GM21723 (cell line): Measurements from ENCODE around the gene APCDD1.

Experiments
- ATAC-seq: cut with Tn5 transposase; IDR thresholded peaks from one replicate; pipeline ENCODE4 v1.9.1; 2021; ENCODE audit warnings: mild to moderate bottlenecking, moderate library complexity; ENCODE audit not compliant: unreplicated experiment

The APCDD1 gene

DNA sequence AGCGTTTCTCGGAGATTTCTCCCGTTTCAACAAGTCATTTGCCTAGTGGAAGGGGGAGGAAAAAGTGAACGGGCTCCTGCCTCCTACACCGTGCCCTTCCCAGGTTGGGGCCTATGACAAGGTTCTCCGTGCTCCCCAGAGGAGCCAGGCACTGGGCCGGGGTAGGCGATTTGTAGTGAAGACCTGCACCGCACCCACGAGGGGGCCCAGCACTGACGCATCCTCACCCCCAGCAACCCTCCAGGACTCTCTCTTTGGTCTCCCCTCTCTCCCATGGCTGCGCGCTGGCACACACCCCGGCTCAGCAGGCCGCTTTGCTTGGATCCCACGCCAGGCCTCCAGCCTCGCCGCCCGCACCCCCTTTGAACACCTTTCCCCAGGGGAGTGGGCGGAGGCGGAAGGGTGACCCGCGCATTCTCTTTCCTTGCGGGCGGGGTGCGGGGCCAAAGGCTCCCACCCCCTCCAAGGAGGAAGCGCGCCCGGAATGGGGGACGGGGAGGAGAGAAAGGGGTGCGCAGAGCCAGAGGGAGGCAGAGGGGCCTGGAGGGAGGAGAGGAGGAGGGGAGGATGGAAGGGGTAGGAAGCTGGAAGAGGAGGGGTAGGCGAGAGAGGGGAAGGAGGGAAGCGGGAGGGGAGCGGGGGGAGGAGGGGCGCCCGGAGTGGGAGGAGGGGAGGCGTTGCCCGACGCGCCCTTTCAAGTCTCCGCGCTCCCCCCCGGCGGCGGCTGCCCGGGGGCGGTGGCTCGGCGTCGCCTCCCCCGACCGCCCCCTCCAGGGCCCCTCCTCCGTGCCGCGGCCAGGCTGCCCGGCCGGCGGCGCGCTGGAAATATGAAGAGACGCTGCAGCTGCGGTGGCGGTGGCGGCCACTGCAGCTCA is at the start of gene APCDD1:
Gene APCDD1 (plus strand): TSS at position 830 of the 875 bp plus-strand sequence. CDS start 347 bp downstream, outside the sequence.
- ATAC-seq, result no peak

DNA sequence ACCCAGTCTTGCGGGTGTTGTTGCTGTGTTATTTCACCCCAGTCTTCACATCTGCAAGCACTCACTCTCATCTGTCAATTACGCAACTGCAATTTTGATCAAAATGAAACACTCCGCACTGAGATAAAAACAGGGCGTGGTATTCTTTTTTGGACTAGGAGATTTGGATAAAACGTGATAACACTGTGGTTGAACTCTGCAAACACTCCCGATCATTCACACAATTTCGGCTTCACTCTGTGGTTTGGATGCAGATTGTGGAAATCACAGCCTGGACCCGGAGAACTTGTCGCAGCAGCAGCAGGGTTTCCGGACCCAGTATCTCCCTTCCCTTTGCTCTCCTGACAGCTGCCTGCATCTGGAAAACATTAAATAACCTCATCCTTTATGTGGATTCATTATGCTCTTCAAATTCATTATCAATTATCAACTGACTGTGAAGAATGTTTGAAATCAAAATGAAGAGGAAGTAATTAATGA is 49.4 kb upstream of the APCDD1 start:
- no peak for ATAC-seq

DNA sequence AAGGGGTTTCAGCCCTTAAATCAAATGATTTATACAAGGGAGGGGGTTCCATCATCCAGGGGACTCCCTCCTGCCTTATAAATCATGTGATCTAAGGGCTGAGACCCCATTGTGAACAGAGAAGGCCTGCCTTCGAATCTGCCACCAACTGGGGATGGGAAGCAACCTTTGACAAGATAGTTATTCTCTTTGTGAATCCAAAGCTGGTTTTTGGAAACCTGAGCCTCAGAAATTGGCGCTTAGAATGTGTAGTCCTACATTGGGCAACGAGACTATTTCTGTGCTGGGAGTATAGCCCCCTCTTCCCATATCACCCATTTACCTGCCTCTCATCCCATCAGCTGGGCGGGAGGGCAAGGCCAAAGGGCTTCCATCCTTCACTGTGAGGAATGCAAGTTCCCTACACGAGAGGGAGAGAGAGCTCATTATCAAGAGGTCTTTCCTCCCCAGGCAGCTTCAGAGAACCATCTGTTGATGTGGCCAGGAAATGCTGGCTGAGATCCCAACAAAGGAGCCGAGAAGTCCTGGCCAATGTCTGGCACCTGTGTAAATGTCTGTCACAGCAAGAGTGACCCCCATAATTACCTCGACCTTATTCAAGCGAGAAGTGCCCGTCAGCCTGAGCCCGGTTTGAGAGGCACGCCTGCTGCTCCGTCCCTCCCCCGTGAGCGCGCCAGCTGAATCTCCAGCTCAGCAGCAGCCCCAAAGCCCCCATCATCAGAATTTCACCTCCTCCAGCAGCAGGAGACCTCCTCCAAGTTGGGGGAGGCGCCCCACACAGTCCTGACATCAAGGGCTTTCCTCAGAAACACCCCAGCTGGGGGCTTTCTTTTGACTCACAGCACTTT is 48.4 kb upstream of the APCDD1 start:
- ATAC-seq, result no peak

DNA sequence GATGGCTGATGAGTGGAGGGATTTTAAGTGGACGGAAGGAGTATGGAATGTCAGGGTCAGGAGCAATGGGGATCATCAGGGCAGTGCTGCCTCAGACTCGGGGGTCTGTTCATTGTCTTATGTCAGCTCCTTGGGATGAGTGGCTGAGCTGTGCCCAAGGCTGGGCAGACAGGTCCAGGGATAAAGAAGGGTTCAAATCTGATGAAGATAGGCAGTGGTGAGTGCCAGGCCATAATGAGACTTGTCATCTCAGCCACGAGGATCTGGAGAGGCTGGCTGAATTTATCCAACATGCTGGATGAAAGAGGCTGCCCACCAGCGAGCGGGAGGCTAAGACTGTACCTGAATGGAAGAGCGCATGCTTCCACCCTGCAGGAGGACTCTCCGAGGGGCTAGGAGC is 46.3 kb upstream of the APCDD1 start:
- no peak for ATAC-seq

DNA sequence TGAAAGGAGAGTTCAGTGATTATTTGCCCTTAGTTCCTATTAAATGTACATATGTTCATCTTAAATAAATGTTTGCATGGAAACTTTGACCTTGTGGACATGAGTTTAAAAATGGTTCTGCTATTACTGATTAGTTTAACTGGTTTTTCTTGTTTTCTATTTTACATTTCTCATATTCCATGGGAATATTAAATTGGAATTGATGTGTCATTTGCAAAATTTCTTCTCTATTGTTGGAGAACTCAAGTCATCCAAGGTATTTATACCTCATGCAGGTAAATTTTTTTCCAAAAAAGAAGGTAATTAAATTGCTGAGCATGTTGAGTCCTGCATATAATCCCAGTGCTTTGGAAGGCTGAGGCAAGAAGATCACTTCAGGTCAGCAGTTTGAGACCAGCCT is 45.4 kb upstream of the APCDD1 start:
- ATAC-seq, result no peak

DNA sequence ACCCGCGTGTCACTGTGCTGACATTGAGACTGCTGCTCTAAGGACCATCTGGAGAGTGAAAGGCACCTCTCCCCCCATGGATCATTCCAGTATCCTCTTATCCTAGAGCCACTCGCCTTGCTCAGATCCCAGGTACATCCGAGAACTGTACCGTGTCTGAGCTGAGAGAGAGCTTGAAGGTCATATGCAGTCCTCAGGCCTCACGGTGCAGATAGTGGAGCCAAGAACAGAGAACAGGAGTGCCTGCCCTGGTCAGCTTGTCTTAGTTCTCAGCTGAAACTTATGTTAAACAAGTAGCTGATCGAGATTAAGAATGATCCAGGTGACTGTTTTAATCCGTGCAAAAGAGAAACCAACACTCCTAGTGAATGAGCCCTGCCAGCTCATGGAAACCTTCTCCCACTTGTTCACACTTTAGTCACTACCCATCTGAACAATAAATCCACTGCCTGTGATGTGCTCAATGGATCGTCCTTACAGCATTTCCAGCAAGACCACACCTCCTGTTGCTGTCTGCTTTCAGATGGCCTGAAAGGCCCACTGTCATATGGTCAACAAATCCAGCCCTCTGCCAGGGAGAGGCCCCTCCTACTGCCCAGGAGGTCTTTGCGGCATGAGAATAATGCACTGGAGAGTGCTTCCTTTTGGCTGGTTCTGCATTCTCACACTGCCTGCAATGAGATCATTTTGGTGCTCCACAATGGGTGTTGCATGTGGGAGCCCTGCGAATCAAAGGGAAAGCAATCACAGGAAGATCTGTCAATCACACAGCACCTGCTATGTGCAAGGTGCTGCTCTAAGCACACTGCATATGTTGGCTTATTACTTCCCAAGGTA is 43.7 kb upstream of the APCDD1 start:
- ATAC-seq, result no peak

DNA sequence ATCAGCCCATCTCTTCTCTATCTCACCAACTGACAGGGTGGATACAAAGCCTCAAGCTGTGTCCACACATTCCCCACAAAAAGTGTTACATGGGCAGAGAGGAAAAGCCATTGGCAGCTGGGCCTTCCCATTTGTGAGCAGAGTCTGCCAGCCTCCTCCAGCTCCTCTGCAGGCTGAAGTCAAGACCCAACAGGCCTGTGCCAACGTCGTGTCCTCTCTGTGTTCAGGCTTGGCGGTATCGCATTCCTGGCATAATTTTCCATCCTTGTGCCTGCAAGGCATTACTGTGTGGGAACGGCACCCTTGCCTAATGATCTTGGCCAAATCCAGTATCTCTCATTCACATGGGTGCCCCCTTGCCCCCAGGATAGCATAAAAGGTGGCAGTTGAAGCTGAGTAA is 41.5 kb upstream of the APCDD1 start:
- ATAC-seq, result no peak

DNA sequence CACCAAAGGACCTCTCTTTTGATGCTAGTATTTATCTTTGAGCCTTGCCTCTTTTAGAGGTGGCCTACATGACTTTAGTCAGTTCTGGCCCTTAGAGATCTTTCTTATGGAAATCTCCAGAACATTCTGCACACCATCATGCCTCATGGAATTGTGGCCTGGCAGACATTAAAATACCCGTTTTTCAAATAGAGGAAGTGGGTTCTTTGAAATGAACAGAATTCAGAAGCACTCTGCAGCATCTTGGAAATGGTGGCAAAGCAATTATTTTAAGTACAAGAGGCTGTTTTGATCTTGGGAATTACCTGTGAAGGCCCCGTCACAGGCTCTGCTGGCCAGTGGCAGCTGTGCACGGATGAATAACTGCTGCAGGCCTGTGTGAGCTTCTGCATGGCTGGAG is 40.7 kb upstream of the APCDD1 start:
- no peak for ATAC-seq

DNA sequence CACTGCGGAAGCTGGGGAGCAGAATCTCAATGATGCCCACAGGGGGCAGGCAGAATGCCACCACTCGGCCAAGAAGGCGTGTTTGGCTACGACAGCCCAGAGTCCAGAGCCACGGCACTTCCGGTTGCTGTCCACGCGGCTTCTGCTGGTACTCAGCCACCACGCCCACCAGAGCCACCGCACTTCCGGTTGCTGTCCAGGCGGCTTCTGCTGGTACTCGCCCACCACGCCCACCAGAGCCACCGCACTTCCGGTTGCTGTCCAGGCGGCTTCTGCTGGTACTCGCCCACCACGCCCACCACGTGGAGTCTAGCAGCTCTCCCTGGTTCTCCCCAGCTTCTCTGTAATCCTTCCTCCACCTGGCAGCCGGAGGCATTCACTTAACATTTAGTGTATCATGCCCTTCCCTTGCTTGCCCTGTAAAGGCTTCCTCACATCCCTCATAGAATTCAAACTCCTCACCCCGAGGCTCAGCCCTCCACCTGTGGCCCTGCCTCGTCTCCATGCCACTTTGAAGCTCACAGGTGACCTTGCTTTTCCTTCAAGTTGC is 40.1 kb upstream of the APCDD1 start:
- no peak for ATAC-seq

DNA sequence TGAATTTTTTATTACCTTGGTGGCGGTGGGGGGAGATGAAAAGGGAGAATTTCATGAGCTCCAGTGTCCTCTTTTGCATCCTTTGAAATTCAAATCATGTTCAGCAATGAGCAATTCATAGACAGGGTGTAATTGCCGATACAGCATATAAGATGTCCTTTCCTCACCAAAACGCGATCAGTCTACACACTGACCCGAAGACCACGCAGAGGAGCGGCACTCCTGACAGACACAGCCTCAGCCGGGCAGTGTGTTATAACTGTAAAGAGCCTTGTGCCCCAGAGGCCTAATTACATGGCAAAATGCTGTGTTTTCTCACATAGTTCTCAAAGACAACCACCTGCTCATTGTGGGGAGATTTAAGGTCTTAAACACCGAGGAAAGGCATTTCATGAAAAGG is 38.4 kb upstream of the APCDD1 start:
- ATAC-seq, result no peak

DNA sequence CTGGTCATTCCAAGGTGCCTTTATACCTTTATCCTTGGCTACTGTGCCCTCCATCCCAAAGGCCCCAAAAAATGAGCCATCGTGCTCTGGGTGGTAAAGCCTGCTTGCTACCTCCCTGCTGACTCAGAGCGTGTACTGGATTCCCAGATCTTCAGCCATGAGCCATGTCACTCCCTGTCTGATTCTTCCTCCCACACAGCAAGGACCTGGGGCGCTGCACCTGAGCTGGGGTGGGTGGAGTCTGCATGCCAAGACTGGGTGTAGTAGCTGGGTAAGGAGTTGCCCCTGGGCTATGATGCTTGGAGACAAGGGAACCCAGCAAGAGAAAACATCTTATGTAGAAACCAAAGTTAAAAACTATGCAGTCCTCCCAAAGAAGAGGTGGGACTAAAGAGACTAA is 37.2 kb upstream of the APCDD1 start:
- ATAC-seq, result no peak

DNA sequence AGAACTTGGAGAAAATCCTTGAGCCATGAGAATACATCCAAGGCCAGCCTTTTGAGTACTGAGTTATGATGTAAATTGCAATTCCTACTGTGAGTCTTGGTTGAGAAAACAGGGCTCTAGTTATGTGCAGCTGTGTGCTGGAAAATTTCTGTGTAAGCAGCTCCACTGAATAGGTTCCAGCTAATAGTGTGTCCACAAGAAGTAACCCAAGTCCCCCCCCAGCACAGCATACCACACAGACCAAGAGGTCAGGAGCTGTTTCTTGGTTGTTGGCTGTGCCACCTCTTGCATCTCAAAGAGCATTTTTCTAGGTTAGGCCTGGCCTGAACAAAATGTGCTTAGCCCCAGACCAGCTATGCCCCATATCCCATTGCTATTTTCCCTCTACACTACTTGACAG is 36.8 kb upstream of the APCDD1 start:
- ATAC-seq, result no peak

DNA sequence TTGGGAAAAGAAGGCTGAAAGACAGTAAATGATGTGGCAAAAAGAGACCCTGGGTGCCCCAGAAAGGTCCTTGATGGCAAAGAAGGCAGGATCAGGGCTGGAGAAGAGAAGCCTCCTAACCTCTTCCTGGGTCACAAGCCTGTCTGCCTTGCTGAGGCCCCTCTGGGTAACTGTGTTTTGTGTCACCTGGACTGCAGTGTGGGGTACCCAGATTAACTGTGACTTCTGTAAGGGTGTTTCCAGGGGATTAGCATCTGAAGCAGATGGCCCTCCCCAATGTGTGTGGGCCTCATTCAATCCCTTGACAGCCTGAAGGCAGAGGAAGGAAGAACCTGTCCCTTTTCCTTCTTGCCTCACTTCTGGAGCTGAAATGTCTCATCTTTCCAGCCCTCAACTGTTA is 35.6 kb upstream of the APCDD1 start:
- ATAC-seq, result no peak

DNA sequence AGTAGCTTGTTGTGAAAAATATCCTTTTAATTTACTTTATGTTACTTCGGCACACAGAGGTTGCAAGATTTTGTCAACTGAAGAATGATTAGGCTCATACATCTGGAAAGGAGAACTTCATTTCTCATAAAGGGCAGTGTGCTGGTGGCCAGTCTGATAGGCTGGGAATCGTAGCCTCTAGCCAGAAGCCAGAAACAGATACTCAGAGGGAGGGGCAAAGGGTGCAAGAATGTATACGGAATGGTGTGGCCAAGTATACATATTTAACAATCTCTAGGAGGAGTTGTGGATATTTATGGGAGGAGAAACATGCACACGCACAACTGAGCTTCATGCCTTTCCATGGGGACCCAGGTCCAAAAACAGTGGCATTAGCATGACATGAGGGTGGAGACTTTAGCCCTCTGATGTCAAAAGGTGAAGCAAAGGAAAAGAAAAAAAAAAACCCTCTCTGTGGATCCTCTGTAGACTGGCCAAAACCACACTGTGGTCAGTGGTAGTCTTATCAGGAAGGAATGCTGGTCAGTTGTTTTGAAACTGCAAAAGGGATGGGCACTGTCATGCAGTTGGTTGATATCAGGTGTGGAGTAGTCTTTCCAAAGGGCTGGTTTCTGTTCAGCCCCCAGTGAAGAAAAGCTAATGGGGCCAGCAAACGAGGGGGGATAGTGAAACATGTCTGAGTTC is 34.9 kb upstream of the APCDD1 start:
- no peak for ATAC-seq

DNA sequence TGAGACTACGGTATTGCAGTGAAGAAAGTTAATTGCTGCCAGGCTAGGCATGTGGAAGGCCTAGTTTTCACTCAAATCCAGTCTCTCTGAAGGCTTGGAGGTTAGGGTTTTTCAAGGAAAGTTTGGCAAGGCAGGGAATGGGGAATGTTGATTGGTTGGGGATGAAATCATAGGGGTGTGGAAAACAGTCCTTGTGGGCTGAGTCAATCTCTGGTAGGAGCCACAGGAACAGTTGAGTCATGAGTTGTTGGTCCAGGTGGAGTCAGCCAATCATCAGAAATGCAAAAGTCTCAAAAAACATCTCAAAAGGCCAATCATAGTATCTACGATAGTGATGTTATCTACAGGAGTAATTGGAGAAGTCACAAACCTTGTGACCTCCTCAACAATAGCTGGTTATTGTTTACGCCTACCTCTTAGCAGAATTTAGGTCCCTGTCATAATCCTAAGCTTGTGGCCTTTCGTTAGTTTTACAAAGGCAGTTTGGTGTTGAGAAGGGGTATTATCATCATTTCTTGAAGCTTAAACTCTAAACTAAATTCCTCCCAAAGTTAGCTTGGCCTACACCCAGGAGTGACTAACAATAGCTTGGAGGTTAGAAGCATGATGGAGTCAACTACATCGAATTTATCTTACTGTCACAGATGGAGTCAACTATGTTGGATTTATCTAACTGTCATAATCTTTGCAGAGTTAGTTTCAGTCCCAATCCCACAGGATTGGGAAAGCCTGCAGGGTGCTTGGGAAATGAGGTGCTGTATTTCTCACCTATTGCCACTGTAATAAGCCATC is 33.7 kb upstream of the APCDD1 start:
- no peak for ATAC-seq

DNA sequence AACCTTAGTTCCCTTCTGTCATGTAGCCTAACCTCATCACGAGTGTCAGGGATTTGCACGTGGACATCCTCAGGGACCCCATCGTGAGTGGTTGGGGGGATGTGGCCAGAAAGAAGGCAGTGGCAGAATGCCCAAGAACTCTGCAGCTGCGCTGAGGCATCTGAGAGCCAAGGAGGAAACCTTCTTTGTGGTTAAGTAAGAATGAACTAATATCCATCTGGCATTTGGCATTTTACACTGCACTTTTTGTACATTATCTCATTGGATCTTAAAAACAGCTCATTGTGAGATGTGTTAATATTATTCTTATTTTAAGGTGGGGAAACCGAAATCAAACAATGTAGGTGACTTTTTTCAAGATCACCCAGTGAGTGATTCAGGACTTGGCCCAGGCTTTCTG is 32.6 kb upstream of the APCDD1 start:
- ATAC-seq, result no peak

DNA sequence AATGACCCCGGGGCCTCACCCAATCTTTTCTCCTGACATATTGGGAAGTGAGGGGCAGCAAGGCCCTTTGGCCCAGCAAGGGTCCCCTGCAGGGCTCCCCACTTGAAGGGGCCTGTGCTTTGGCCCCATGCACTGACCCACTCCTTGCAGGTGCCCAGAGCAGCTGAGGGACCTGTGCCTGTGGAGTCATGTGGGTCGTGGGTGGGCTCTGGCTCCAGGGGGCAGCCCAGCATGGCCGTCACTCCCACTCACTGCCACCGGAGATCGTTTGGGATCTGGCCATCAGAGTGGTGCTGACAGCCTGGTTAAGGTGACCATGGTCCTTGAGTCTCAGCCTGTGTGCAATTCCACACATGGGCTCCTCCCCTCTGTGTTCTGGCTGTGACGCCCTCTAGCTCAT is 31.7 kb upstream of the APCDD1 start:
- ATAC-seq, result no peak

DNA sequence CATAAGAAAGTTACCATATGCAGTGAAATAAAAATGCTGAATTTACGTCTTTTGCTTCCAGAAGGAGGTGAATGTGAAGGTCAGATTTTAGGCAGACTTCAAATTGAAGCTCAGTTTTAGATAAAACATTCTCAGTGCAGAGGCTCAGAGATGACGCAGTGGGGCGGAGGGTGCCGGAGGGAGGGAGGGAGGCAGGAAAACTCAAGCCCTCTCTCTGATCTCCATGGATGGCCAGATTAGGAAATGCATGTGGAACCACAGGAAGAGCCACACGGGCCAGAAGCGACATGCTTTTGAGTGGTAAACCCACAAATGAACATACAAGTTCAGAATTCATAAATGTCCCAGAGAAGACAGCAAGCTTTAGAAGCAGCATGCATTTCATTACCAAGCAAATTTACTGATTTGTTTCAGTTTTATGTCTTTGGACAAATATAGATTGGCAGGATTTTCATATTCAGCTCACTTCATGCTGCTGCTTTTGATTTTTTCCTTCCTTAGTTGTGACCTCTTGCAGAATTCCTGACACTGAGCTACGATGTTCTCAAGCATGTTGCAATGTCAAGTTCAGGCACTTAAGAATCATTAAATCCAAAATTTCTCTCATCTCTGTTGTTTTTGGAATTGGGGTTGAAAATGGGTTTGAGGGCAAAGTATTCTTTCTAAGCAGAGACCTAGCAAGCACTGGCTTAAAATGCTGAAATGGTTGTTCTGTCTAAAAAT is 29.7 kb upstream of the APCDD1 start:
- ATAC-seq, result no peak

DNA sequence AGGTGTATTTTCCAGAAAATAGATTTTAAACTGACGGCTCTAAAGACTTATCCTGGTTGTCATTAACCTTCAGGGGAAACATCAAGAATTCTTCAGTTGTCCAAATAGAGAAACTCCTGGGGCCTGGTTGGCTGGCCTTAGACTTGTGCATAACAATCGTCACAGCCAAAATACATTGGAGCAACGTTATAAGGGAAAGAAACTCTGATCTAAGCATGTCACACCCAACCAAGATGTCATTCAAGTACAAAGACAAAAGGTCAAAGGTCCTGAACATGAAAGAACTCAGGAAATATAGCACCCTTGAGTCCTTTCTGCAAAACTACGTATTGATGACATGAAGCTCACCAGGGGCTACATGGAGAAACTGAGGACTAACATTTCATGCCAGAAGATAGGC is 23.8 kb upstream of the APCDD1 start:
- no peak for ATAC-seq
